A673 (cell line): ENCODE data around the gene MAS1L.

Experiments
- EZH2 ChIP-seq: fragments of 200-600 bp; sonication (generic); IDR thresholded peaks from 2 replicates; pipeline ENCODE4 v1.6.1; 2017; ENCODE audit warnings: borderline replicate concordance, low read depth, mild to moderate bottlenecking, mixed read lengths, antibody characterized with exemption, low read length; ENCODE audit not compliant: poor library complexity, severe bottlenecking
- TF ChIP-seq, protein P1 (sequence below): fragments of 300-800, 200-600 bp; sonication (generic); conservative IDR thresholded peaks from 2 replicates; pipeline ENCODE4 v1.5.1; 2017; ENCODE audit warnings: low read depth, mild to moderate bottlenecking, antibody characterized with exemption, low read length, moderate library complexity, mixed read lengths

DNA sequence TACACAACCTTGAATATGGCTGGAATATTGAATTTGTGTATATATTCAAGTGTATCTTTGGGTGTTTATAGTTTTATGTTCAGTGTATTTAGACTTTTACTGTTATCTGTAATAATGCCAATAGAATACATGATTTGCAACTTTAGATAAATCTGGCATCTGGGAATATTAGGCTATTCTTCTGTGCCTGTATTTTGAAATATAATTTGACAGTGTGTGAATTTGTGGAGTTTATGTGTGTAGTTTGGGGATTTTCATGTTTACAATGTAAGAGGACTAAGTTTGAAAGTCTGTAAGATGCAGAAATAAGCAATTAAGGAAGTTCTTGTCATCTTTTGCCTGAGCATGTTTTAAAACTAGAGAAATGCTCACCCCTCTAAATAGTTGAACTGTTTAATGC is 48.8 kb downstream of the MAS1L start, which contains the start of gene OR10C1:
- TF ChIP-seq, protein P1, sequence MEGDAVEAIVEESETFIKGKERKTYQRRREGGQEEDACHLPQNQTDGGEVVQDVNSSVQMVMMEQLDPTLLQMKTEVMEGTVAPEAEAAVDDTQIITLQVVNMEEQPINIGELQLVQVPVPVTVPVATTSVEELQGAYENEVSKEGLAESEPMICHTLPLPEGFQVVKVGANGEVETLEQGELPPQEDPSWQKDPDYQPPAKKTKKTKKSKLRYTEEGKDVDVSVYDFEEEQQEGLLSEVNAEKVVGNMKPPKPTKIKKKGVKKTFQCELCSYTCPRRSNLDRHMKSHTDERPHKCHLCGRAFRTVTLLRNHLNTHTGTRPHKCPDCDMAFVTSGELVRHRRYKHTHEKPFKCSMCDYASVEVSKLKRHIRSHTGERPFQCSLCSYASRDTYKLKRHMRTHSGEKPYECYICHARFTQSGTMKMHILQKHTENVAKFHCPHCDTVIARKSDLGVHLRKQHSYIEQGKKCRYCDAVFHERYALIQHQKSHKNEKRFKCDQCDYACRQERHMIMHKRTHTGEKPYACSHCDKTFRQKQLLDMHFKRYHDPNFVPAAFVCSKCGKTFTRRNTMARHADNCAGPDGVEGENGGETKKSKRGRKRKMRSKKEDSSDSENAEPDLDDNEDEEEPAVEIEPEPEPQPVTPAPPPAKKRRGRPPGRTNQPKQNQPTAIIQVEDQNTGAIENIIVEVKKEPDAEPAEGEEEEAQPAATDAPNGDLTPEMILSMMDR = no peak
- TF ChIP-seq EZH2 = no peak
